NT2/D1 (cell line): ENCODE data around the gene SAT2.

Experiments used
- DNase-seq: peaks from one replicate; pipeline ENCODE4 v3.0.0-alpha.2; 2011; ENCODE audit warnings: low read depth, low spot score
- H3K27me3 ChIP-seq: 2 replicates; pipeline ENCODE4 v1.6.0; 2011; ENCODE audit warnings: mild to moderate bottlenecking; ENCODE audit not compliant: insufficient read length, insufficient read depth
- H3K36me3 ChIP-seq: 2 replicates; pipeline ENCODE4 v1.6.1; 2011; ENCODE audit warnings: mild to moderate bottlenecking, low read length, mixed read lengths; ENCODE audit not compliant: insufficient read depth, insufficient read length
- H3K4me1 ChIP-seq: 2 replicates; pipeline ENCODE4 v1.5.1; 2011; ENCODE audit not compliant: insufficient read depth, insufficient read length
- H3K4me3 ChIP-seq: 2 replicates; pipeline ENCODE4 v1.5.1; 2011; ENCODE audit warnings: low read depth; ENCODE audit not compliant: insufficient read length
- H3K9ac ChIP-seq: 2 replicates; pipeline ENCODE4 v1.6.0; 2011; ENCODE audit warnings: low read depth; ENCODE audit not compliant: insufficient read length
- H3K9me3 ChIP-seq: 2 replicates; pipeline ENCODE4 v1.5.1; 2011; ENCODE audit warnings: mild to moderate bottlenecking, low read length; ENCODE audit not compliant: insufficient read depth
- SUZ12 ChIP-seq: IDR thresholded peaks from 2 replicates; pipeline ENCODE4 v1.6.1; 2011; ENCODE audit not compliant: insufficient read length, insufficient read depth; ENCODE audit errors: extremely low read depth
- YY1 ChIP-seq: IDR thresholded peaks from 2 replicates; pipeline ENCODE4 v1.6.1; 2011; ENCODE audit not compliant: insufficient read length, insufficient read depth
- ZNF274 ChIP-seq: IDR thresholded peaks from 2 replicates; pipeline ENCODE4 v1.6.1; 2011; ENCODE audit warnings: mild to moderate bottlenecking, low read depth, low read length

Gene SAT2

DNA sequence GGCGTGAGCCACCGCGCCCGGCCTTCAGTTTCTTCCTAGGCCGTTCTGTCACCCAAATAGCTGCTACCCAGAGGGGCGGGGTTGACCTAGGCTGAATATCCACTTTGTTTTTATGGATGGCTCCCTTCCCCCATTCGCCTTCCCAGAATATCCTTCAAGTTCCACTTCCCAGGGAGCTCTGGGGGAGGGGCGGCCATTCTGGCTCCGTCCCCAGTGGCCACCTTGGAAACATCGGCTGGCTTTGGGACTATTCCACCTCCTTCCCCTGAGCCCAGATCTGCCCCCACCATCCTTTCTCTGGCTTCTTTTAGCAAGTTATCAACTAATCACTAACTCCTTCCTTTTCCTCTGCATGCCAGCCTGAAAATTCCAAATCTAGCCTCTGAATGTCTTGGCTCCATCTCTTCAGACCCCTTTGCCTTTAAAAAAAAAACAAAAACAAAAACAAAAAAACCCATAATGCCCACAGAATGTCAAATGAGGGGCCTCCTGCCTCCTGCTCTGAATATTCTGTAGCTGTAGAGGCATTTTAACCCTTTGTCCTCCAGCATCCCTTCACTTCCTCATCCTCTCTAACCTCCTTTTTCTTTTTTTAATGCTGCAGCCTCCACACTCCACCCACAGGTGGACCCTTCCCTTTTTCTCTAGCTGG, 29.5 kb upstream of the SAT2 start:
- no peak overlapping the region for H3K4me3 ChIP-seq

DNA sequence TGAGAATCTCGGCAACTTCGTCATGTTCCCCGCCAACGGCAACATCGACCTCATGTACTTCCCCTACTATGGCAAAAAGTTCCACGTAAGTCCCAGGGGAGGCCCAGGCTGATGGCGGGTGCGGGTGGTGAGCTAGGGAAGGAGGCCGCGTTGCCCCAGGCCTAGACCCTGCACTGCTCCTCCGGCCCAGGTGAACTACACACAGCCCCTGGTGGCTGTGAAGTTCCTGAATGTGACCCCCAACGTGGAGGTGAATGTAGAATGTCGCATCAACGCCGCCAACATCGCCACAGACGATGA, 27.9 kb upstream of the SAT2 start:
- H3K4me1 ChIP-seq, result peaks cover 6% of the 10 kb centered on the region
- no peak for DNase-seq
- H3K36me3 ChIP-seq, result no peaks in the 10 kb centered on the region
- peaks cover 22% of the 10 kb centered on the region for H3K27me3 ChIP-seq
- no peak overlapping the region for H3K9ac ChIP-seq
- TF ChIP-seq ZNF274 (no peak), SUZ12 (no peak), YY1 (no peak)
- H3K9me3 ChIP-seq, result no peaks in the 10 kb centered on the region
- no peak overlapping the region for H3K4me3 ChIP-seq

More for the DNA sequence above, 29.5 kb upstream of the SAT2 start:
- peak; percentile 93 for DNase-seq
- peaks cover 5% of the 10 kb centered on the region for H3K4me1 ChIP-seq
- H3K9me3 ChIP-seq, result no peaks in the 10 kb centered on the region
- H3K9ac ChIP-seq, result no peak overlapping the region
- H3K27me3 ChIP-seq, result peaks cover 10% of the 10 kb centered on the region
- H3K36me3 ChIP-seq, result no peaks in the 10 kb centered on the region
- TF ChIP-seq YY1 (no peak), ZNF274 (no peak), SUZ12 (no peak)

- DNase-seq, result no peak
- Histone ChIP-seq H3K9me3 (no peaks in the 10 kb centered on the region), H3K36me3 (no peaks in the 10 kb centered on the region), H3K27me3 (peaks cover 22% of the 10 kb centered on the region), H3K4me1 (peaks cover 8% of the 10 kb centered on the region), H3K9ac (no peak overlapping the region), H3K4me3 (no peak overlapping the region)
- no peak for TF ChIP-seq SUZ12
- no peak for TF ChIP-seq YY1
- no peak for TF ChIP-seq ZNF274
Measured at GRCh38 chr17:7654832-7655540, 27.4 kb upstream of the SAT2 start.

DNA sequence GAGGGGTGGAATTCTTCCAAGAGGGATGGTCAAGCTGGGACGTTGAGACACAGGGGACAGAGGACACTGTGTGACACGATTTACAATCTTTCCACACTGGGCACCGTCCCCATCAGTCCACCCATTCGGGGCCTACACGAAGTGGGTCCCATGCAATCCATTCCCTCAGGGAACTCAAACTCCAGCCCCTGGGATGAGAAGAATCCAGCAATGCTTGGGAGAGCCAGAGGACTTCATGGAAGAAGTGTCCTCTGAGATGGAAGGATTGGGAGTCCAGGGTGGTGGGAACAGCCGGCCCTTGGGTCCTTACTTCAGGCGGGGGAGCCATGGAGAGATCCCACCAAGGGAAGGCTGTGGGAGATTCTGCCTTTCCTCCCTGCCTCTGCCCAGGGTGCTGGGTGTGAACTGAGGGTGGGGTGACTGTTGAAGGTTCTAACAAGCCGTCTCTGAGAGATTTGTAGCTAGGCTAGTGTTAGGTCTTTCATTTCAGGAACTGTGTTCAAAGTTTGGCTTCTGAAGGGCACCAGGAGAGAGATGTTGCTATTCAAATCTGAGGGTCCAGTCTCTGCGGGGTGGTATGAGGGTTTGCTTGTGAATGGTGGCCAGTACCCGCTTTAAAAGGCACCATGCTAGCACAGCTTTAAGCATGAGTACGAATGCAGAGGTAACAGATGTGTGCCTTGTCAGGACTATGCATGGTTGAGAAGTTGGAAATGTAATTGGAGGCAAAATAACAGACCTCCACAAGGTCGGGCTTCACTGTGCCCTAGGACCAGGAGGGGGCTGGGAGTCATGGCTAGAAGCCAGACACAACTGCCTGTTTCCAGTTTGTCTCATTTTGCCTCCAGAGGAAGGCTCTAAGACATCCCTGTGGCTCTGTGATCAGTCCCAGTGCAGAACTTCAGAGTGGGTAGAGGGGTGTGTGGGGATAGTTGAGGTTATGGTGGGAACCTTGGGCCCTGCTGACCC, 25.1 kb upstream of the SAT2 start:
- TF ChIP-seq ZNF274, result no peak
- no peak for TF ChIP-seq YY1
- no peak for TF ChIP-seq SUZ12
- no peak for DNase-seq
- Histone ChIP-seq H3K4me3 (no peak overlapping the region), H3K9me3 (no peaks in the 10 kb centered on the region), H3K9ac (no peak overlapping the region), H3K4me1 (peaks cover 9% of the 10 kb centered on the region), H3K27me3 (peaks cover 22% of the 10 kb centered on the region), H3K36me3 (no peaks in the 10 kb centered on the region)

DNA sequence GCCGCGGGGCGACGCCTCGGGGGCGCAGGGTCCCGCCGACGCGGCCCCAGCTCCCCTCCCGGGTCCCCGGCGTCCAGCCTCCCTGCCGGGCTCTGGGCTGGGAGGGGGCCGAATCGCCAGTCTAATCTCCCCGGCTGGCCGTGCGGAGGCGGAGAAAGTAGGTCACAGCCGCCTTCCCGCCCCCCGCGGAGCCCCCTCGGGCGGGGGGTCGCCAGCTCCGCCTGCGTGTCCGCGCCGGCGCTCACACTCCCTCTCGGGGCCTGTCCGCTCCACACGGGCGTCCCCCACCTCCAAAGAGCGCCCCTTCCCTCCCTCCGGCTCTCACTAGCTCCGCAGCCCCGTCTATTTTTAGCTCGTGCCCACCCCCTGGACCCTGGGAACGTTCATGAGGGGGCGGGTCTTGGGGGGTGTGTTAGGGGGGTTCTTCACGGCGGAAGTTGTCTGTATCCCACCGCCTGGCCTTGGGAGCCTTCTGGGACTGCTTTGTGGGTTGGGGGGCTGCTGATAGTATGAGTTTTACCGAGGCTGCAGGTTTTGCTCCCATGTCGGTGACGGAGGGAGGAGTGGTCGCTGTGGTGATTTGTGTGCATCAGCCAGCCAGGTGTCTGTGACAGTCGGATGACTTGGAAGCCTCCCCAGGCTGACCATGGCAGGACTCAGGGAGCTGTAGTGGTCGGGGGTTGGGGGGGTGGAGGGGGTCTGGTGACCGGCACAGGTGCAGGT, 24.2 kb upstream of the SAT2 start:
- Histone ChIP-seq H3K27me3 (peaks cover 22% of the 10 kb centered on the region), H3K4me1 (peaks cover 9% of the 10 kb centered on the region), H3K9me3 (no peaks in the 10 kb centered on the region), H3K4me3 (peak overlapping the region; percentile 59), H3K36me3 (no peaks in the 10 kb centered on the region), H3K9ac (peak overlapping the region; percentile 64)
- DNase-seq, result no peak
- TF ChIP-seq SUZ12, result no peak
- TF ChIP-seq YY1, result no peak
- no peak for TF ChIP-seq ZNF274

DNA sequence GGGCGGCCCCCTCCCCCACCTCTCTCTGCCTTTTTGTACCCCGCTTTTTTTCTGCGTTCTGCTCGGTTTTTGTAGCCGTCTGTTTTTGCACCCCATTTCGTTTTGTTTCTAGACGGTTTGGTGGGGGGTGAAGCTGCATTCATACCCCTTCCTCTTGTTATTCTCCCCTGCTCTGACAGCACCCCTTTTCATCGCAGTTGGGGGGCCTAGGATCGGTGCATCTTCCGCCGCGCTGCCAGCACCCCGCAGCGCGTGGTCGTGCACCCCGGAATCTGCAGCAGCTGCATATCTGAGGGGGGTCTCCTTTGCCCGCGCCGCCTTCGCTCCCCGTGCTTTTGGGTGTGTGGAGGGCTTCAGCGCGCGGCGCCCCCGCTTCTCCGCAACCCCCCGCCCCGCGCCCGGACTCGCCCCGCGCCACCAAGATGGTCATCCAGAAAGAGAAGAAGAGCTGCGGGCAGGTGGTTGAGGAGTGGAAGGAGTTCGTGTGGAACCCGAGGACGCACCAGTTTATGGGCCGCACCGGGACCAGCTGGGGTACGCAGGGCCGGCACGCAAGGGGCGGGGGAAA, 23.6 kb upstream of the SAT2 start:
- peak overlapping the region; percentile 64 for H3K9ac ChIP-seq
- DNase-seq, result no peak
- peak overlapping the region; percentile 59 for H3K4me3 ChIP-seq
- H3K36me3 ChIP-seq, result no peaks in the 10 kb centered on the region
- no peaks in the 10 kb centered on the region for H3K9me3 ChIP-seq
- TF ChIP-seq ZNF274, result no peak
- TF ChIP-seq SUZ12, result no peak
- no peak for TF ChIP-seq YY1
- peaks cover 22% of the 10 kb centered on the region for H3K27me3 ChIP-seq
- peaks cover 9% of the 10 kb centered on the region for H3K4me1 ChIP-seq
